HEK293 (cell line): ENCODE data around the gene PMP22.

Experiments used
- BCL11A ChIP-seq: fragments of 450-650 bp; formaldehyde crosslinking; IDR thresholded peaks from 2 replicates; pipeline ENCODE4 v1.5.1; 2016; ENCODE audit warnings: low read depth, missing biosample characterization, missing genetic modification characterization
- BCL11B ChIP-seq: fragments of 450-650 bp; formaldehyde crosslinking; IDR thresholded peaks from 2 replicates; pipeline ENCODE4 v1.5.1; 2016; ENCODE audit warnings: low read depth, missing biosample characterization, missing genetic modification characterization
- ELK4 ChIP-seq: IDR thresholded peaks from 2 replicates; pipeline ENCODE4 v1.6.1; 2011; ENCODE audit warnings: mild to moderate bottlenecking, low read depth, low read length, borderline replicate concordance
- GLI2 ChIP-seq: fragments of 450-650 bp; formaldehyde crosslinking; IDR thresholded peaks from 2 replicates; pipeline ENCODE4; 2017; ENCODE audit warnings: missing biosample characterization, missing genetic modification characterization, low read depth, borderline replicate concordance
- KLF1 ChIP-seq: fragments of 450-650 bp; formaldehyde crosslinking; IDR thresholded peaks from 2 replicates; pipeline ENCODE4 v1.5.1; 2016; ENCODE audit warnings: missing biosample characterization, missing genetic modification characterization
- TCF7L2 ChIP-seq: IDR thresholded peaks from 2 replicates; pipeline ENCODE4 v1.6.1; 2011; ENCODE audit warnings: low read depth, mild to moderate bottlenecking, inconsistent platforms, low read length, moderate library complexity, borderline replicate concordance
- ZBTB17 ChIP-seq: fragments of 450-650 bp; formaldehyde crosslinking; IDR thresholded peaks from 2 replicates; pipeline ENCODE4 v1.5.1; 2016; ENCODE audit warnings: missing biosample characterization, missing genetic modification characterization
- ZBTB26 ChIP-seq: fragments of 450-650 bp; formaldehyde crosslinking; optimal IDR thresholded peaks from 2 replicates; pipeline ENCODE3; 2016; ENCODE audit warnings: missing biosample characterization, mild to moderate bottlenecking, missing genetic modification characterization
- ZNF121 ChIP-seq: fragments of 450-650 bp; formaldehyde crosslinking; IDR thresholded peaks from 2 replicates; pipeline ENCODE4 v1.5.1; 2016; ENCODE audit warnings: missing biosample characterization, missing genetic modification characterization
- ZNF133 ChIP-seq: fragments of 450-650 bp; formaldehyde crosslinking; IDR thresholded peaks from 2 replicates; pipeline ENCODE4 v1.5.1; 2016; ENCODE audit warnings: missing biosample characterization, missing genetic modification characterization
- ZNF138 ChIP-seq: fragments of 450-650 bp; formaldehyde crosslinking; IDR thresholded peaks from 2 replicates; pipeline ENCODE4 v1.5.1; 2016; ENCODE audit warnings: missing biosample characterization, missing genetic modification characterization, borderline replicate concordance
- ZNF140 ChIP-seq: fragments of 450-650 bp; formaldehyde crosslinking; IDR thresholded peaks from 2 replicates; pipeline ENCODE4 v1.5.1; 2016; ENCODE audit warnings: missing biosample characterization, missing genetic modification characterization
- ZNF155 ChIP-seq: fragments of 450-650 bp; formaldehyde crosslinking; IDR thresholded peaks from 2 replicates; pipeline ENCODE4 v1.5.1; 2016; ENCODE audit warnings: missing biosample characterization, missing genetic modification characterization
- ZNF280C ChIP-seq: fragments of 450-650 bp; formaldehyde crosslinking; IDR thresholded peaks from 2 replicates; pipeline ENCODE4 v1.5.1; 2016; ENCODE audit warnings: missing biosample characterization, missing genetic modification characterization
- ZNF292 ChIP-seq: fragments of 450-650 bp; formaldehyde crosslinking; IDR thresholded peaks from 2 replicates; pipeline ENCODE4 v1.5.1; 2016; ENCODE audit warnings: low read depth, missing biosample characterization, missing genetic modification characterization, borderline replicate concordance
- ZNF335 ChIP-seq: fragments of 450-650 bp; formaldehyde crosslinking; conservative IDR thresholded peaks from 2 replicates; pipeline ENCODE4 v1.5.1; 2016; ENCODE audit warnings: missing biosample characterization, missing genetic modification characterization
- ZNF449 ChIP-seq: fragments of 450-650 bp; formaldehyde crosslinking; IDR thresholded peaks from 2 replicates; pipeline ENCODE4 v1.5.1; 2017; ENCODE audit warnings: missing biosample characterization, mild to moderate bottlenecking, missing genetic modification characterization, moderate library complexity
- ZNF513 ChIP-seq: fragments of 450-650 bp; IDR thresholded peaks from 2 replicates; pipeline ENCODE4 v1.5.1; 2018; ENCODE audit warnings: missing biosample characterization, missing genetic modification characterization
- ZNF530 ChIP-seq: fragments of 450-650 bp; formaldehyde crosslinking; IDR thresholded peaks from 2 replicates; pipeline ENCODE4 v1.5.1; 2016; ENCODE audit warnings: low read depth, missing biosample characterization, missing genetic modification characterization
- ZNF621 ChIP-seq: fragments of 450-650 bp; formaldehyde crosslinking; IDR thresholded peaks from 2 replicates; pipeline ENCODE4 v1.5.1; 2017; ENCODE audit warnings: missing biosample characterization, missing genetic modification characterization
- ZNF677 ChIP-seq: fragments of 450-650 bp; IDR thresholded peaks from 2 replicates; pipeline ENCODE4 v1.5.0; 2018; ENCODE audit warnings: missing biosample characterization, mild to moderate bottlenecking, missing genetic modification characterization, moderate library complexity
- ZSCAN18 ChIP-seq: fragments of 450-650 bp; formaldehyde crosslinking; IDR thresholded peaks from 2 replicates; pipeline ENCODE4 v1.5.1; 2016; ENCODE audit warnings: missing biosample characterization, missing genetic modification characterization
- ZSCAN30 ChIP-seq: fragments of 450-650 bp; IDR thresholded peaks from 2 replicates; pipeline ENCODE4 v1.5.1; 2018; ENCODE audit warnings: missing biosample characterization, mild to moderate bottlenecking, missing genetic modification characterization, moderate library complexity

The PMP22 gene

GRCh38 chr17:15263206-15263579 lies 1.9 kb downstream of the PMP22 start (continued):
- peak; percentile 97 for TF ChIP-seq ZNF449 (tag by site-specific recombination)
- TF ChIP-seq ZBTB26 = peak; percentile 39
- no peak for TF ChIP-seq ZNF280C (tag by site-specific recombination)
- TF ChIP-seq ELK4 = no peak
- TF ChIP-seq ZNF121 (tag by site-specific recombination) = no peak
- TF ChIP-seq ZNF677 (tag by site-specific recombination) = no peak
- no peak for TF ChIP-seq BCL11A (tag by site-specific recombination)
- no peak for TF ChIP-seq ZNF292 (tag by site-specific recombination)
- no peak for TF ChIP-seq ZNF140 (tag by site-specific recombination)
- peak; percentile 97 for TF ChIP-seq ZBTB17
- no peak for TF ChIP-seq BCL11B (tag by site-specific recombination)
- no peak for TF ChIP-seq ZNF138 (tag by site-specific recombination)
- TF ChIP-seq ZSCAN30 (tag by site-specific recombination) = peak; percentile 42; the same call in 1 of the 2 replicates
- no peak for TF ChIP-seq ZSCAN18 (tag by site-specific recombination)
- 0 out of 2 replicates have a peak, but pooled peaks have one; percentile 42 for TF ChIP-seq ZNF335
- no peak for TF ChIP-seq ZNF530 (tag by site-specific recombination)
- TF ChIP-seq ZNF155 = no peak
- no peak for TF ChIP-seq ZNF133 (tag by site-specific recombination)
- no peak for TF ChIP-seq ZNF513 (tag by site-specific recombination)
- TF ChIP-seq GLI2 (tag by site-specific recombination) = no peak
- no peak for TF ChIP-seq TCF7L2
- no peak for TF ChIP-seq ZNF621 (tag by site-specific recombination)
- peak; percentile 62 for TF ChIP-seq KLF1
- TF ChIP-seq, all 188 proteins: peak for 11
